ENCODE results near the gene FCHSD1.

FCHSD1 gene

GRCh38 chr5:141694479-141694878, 43.3 kb upstream of the FCHSD1 start:
- no peak overlapping the region for H3K27ac ChIP-seq (replicated peaks)
- no peak for TF ChIP-seq POLR2AphosphoS5 (IDR thresholded peaks at IDR 0.05; ENCODE audit: low read depth)
- TF ChIP-seq CTCF (IDR thresholded peaks at IDR 0.05; ENCODE audit: insufficient read depth, low read length): no peak
- no peak for TF ChIP-seq SPI1 (IDR thresholded peaks at IDR 0.05; ENCODE audit: borderline replicate concordance, low read depth)
- no peak for TF ChIP-seq GABPA (IDR thresholded peaks at IDR 0.05; ENCODE audit: low read depth)
- TF ChIP-seq, protein P1, sequence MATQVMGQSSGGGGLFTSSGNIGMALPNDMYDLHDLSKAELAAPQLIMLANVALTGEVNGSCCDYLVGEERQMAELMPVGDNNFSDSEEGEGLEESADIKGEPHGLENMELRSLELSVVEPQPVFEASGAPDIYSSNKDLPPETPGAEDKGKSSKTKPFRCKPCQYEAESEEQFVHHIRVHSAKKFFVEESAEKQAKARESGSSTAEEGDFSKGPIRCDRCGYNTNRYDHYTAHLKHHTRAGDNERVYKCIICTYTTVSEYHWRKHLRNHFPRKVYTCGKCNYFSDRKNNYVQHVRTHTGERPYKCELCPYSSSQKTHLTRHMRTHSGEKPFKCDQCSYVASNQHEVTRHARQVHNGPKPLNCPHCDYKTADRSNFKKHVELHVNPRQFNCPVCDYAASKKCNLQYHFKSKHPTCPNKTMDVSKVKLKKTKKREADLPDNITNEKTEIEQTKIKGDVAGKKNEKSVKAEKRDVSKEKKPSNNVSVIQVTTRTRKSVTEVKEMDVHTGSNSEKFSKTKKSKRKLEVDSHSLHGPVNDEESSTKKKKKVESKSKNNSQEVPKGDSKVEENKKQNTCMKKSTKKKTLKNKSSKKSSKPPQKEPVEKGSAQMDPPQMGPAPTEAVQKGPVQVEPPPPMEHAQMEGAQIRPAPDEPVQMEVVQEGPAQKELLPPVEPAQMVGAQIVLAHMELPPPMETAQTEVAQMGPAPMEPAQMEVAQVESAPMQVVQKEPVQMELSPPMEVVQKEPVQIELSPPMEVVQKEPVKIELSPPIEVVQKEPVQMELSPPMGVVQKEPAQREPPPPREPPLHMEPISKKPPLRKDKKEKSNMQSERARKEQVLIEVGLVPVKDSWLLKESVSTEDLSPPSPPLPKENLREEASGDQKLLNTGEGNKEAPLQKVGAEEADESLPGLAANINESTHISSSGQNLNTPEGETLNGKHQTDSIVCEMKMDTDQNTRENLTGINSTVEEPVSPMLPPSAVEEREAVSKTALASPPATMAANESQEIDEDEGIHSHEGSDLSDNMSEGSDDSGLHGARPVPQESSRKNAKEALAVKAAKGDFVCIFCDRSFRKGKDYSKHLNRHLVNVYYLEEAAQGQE (IDR thresholded peaks at IDR 0.05; ENCODE audit: insufficient replicate concordance, low read depth): no peak
- DNase-seq (ENCODE audit: low read depth in 1 of 2, low spot score in 1 of 2): no peak
- H3K27me3 ChIP-seq (ENCODE audit: insufficient read depth, poor library complexity, severe bottlenecking): peaks cover 4% of the 10 kb centered on the region
- H3K4me3 ChIP-seq (replicated peaks; ENCODE audit: insufficient read depth, low read length): no peak overlapping the region

DNA sequence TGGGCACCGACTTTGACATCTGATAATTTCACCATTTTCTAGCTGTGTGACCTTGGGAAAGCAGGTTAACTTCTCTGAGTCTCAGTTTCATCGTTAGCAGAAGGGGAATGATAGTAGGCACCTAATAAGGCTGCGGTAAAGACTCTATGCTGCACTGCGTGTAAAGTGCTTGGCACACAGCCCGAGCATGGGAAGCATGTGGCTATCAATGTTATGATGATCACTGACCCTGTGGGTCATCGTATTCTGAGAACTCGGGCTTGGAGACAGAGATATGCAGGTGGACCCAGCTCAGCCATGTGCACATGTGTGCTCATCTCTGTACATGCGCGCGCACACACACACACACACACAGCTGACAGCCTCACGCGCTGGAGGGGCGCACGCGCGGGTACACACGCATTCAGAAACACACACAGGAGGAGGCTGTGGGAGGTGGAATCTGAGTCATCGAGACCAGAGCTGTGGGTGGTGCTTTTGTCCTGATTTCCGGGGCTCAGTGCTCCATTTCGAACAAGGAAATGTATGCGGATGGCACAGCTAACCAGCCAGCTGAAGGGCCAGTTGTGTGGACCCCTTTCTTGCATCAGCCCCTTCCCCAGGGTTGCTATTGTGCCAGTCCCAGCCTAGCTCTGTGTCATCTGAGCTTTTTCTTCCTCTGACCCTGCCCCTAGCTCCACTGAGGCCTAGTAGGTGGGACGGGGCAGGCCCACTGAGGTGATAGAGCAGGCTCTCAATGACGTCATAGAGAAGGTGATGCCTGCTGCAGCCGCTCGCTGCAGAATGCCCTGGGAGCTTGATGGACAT, 41.9 kb upstream of the FCHSD1 start:
- TF ChIP-seq CTCF (IDR thresholded peaks at IDR 0.05; ENCODE audit: insufficient read depth, low read length) (no peak), SPI1 (IDR thresholded peaks at IDR 0.05; ENCODE audit: borderline replicate concordance, low read depth) (no peak), POLR2AphosphoS5 (IDR thresholded peaks at IDR 0.05; ENCODE audit: low read depth) (no peak), GABPA (IDR thresholded peaks at IDR 0.05; ENCODE audit: low read depth) (no peak)
- TF ChIP-seq, protein P1 (IDR thresholded peaks at IDR 0.05; ENCODE audit: insufficient replicate concordance, low read depth): no peak
- no peak overlapping the region for H3K4me3 ChIP-seq (replicated peaks; ENCODE audit: insufficient read depth, low read length)
- DNase-seq (ENCODE audit: low read depth in 1 of 2, low spot score in 1 of 2): no peak

GRCh38 chr5:141692533-141692888, 41.3 kb upstream of the FCHSD1 start:
- Histone ChIP-seq H3K4me3 (replicated peaks; ENCODE audit: insufficient read depth, low read length) (peak overlapping the region; percentile 28), H3K27me3 (ENCODE audit: insufficient read depth, poor library complexity, severe bottlenecking) (peaks cover 4% of the 10 kb centered on the region), H3K27ac (replicated peaks) (no peak overlapping the region)
- DNase-seq (ENCODE audit: low read depth in 1 of 2, low spot score in 1 of 2): no peak
- no peak for TF ChIP-seq CTCF (IDR thresholded peaks at IDR 0.05; ENCODE audit: insufficient read depth, low read length)
- TF ChIP-seq, protein P1 (IDR thresholded peaks at IDR 0.05; ENCODE audit: insufficient replicate concordance, low read depth): no peak
- TF ChIP-seq SPI1 (IDR thresholded peaks at IDR 0.05; ENCODE audit: borderline replicate concordance, low read depth): no peak
- TF ChIP-seq POLR2AphosphoS5 (IDR thresholded peaks at IDR 0.05; ENCODE audit: low read depth): no peak
- no peak for TF ChIP-seq GABPA (IDR thresholded peaks at IDR 0.05; ENCODE audit: low read depth)

More for the DNA sequence above, 41.9 kb upstream of the FCHSD1 start:
- H3K27me3 ChIP-seq (ENCODE audit: insufficient read depth, poor library complexity, severe bottlenecking): peaks cover 4% of the 10 kb centered on the region
- no peak overlapping the region for H3K27ac ChIP-seq (replicated peaks)
